C4-2B (cell line): ENCODE measurements around the gene MYBPC2.

ENCODE experiments used
- ZFX ChIP-seq: fragments of 450-650 bp; IDR thresholded peaks from 2 replicates; pipeline ENCODE4 v1.6.1; 2017
- TF ChIP-seq, protein P1 (sequence below): fragments of 450-650 bp; conservative IDR thresholded peaks from 2 replicates; pipeline ENCODE4 v1.5.1; 2017; ENCODE audit warnings: mild to moderate bottlenecking

DNA sequence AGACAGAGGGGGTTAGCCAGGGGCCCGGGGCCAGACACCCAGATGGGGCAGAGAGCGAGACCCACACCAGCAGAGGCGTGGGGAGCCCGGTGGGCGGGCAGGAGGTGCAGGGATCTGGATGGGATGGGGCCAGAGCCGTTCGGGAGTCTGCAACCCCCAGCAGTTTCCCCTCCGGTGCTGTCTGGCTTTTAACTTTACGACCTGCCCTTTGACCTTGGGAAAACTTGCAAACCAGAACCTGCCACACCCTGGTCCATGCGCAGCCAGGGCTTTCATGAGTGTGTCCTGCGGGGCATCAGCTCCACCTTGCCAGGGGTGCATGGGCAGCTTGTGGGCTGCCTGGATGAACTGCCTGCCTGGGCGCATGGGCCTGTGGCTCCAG, 68.5 kb downstream of the MYBPC2 start:
- TF ChIP-seq, protein P1, sequence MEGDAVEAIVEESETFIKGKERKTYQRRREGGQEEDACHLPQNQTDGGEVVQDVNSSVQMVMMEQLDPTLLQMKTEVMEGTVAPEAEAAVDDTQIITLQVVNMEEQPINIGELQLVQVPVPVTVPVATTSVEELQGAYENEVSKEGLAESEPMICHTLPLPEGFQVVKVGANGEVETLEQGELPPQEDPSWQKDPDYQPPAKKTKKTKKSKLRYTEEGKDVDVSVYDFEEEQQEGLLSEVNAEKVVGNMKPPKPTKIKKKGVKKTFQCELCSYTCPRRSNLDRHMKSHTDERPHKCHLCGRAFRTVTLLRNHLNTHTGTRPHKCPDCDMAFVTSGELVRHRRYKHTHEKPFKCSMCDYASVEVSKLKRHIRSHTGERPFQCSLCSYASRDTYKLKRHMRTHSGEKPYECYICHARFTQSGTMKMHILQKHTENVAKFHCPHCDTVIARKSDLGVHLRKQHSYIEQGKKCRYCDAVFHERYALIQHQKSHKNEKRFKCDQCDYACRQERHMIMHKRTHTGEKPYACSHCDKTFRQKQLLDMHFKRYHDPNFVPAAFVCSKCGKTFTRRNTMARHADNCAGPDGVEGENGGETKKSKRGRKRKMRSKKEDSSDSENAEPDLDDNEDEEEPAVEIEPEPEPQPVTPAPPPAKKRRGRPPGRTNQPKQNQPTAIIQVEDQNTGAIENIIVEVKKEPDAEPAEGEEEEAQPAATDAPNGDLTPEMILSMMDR: no peak
- no peak for TF ChIP-seq ZFX
